ENCODE results near the gene STARD13.

The STARD13 gene

GRCh38 chr13:33138441-33138840 lies 147.1 kb downstream of the STARD13 start:
- Mint-ChIP-seq H3K27me3 (peaks cover under 1% of the 10 kb centered on the region), H3K4me3 (no peak overlapping the region), H3K27ac (no peak overlapping the region), H3K4me1 (no peaks in the 10 kb centered on the region), H3K9me3 (peaks cover 6% of the 10 kb centered on the region), H3K36me3 (no peaks in the 10 kb centered on the region)
- ATAC-seq = no peak

- peaks cover 6% of the 10 kb centered on the region for H3K9me3 Mint-ChIP-seq
- no peak overlapping the region for H3K27ac Mint-ChIP-seq
- no peak for ATAC-seq
- no peaks in the 10 kb centered on the region for H3K4me1 Mint-ChIP-seq
- H3K4me3 Mint-ChIP-seq = no peak overlapping the region
- no peaks in the 10 kb centered on the region for H3K36me3 Mint-ChIP-seq
- H3K27me3 Mint-ChIP-seq = no peaks in the 10 kb centered on the region
These were observed 147.8 kb downstream of the STARD13 start for GRCh38 chr13:33137721-33138120.

DNA sequence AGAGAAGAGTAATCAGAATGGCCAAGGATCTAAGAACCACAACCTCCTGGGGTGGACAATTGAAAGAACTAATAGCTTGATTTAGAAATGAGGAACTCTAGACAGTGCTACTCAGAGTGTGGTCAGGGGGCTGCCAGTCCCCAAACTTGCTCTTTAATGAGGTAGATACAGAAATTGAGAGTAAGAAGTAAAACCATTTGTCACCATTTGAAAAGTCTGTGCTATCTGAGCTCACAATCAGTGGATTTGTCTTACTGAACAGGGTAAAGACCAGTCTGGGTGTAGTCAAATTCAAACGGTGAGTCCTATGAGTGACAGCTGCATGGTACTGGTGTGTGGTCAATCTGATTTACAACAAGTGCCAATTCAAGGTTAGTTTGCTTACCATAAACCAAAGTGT lies 150.5 kb downstream of the STARD13 start:
- no peak for ATAC-seq
- Mint-ChIP-seq H3K9me3 (peaks cover 6% of the 10 kb centered on the region), H3K27ac (no peak overlapping the region), H3K4me1 (no peaks in the 10 kb centered on the region), H3K4me3 (no peak overlapping the region), H3K36me3 (no peaks in the 10 kb centered on the region), H3K27me3 (no peaks in the 10 kb centered on the region)

- Mint-ChIP-seq H3K36me3 (no peaks in the 10 kb centered on the region), H3K4me3 (no peak overlapping the region), H3K27ac (no peak overlapping the region), H3K9me3 (peaks cover 6% of the 10 kb centered on the region), H3K4me1 (no peaks in the 10 kb centered on the region), H3K27me3 (no peaks in the 10 kb centered on the region)
- ATAC-seq = no peak
These were observed 151.3 kb downstream of the STARD13 start for GRCh38 chr13:33134213-33134612.

DNA sequence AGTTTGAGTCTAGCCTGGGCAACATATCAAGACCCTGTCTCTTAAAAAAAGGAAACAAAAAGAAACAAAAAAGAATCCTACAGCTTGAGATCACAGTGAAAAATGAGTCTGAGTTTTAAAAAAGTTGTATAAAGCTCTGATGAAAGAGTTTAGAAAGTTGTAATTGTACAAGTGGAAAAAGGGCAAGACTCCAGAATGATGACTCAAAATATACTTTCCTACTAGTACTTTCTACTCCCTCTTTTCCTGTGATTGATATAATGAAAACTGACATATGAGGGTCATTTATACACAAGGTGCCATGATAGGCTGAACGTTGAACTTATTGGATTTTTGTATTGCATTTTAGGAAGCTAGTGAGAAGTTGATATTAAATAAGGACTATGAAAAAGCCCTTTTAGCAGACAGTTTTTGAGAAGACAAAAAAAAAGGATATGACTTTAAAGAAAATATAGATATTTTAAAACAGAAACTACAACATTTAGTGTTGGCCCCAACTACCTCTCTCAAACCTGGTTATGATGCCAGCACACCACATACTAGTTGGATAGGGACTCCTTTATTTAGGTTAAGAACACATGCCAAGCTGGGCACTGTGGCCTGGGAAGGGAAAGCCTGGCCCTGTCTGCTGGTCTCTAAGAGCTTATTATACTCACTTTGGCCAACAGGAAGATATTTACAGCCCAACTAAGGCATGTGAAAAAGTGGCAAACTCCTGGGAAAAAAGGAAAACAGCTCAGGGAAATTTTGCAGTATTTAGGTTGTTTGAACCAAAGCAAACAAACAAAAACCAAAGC lies 152.7 kb downstream of the STARD13 start:
- peaks cover 7% of the 10 kb centered on the region for H3K9me3 Mint-ChIP-seq
- no peak overlapping the region for H3K27ac Mint-ChIP-seq
- H3K36me3 Mint-ChIP-seq = no peaks in the 10 kb centered on the region
- ATAC-seq = no peak
- H3K4me3 Mint-ChIP-seq = no peak overlapping the region
- H3K27me3 Mint-ChIP-seq = peaks cover 5% of the 10 kb centered on the region
- H3K4me1 Mint-ChIP-seq = no peaks in the 10 kb centered on the region

GRCh38 chr13:33129886-33130285 lies 155.7 kb downstream of the STARD13 start:
- peaks cover 11% of the 10 kb centered on the region for H3K27me3 Mint-ChIP-seq
- no peak overlapping the region for H3K27ac Mint-ChIP-seq
- no peaks in the 10 kb centered on the region for H3K4me1 Mint-ChIP-seq
- H3K4me3 Mint-ChIP-seq = no peak overlapping the region
- no peak for ATAC-seq
- H3K36me3 Mint-ChIP-seq = no peaks in the 10 kb centered on the region
- H3K9me3 Mint-ChIP-seq = peaks cover 4% of the 10 kb centered on the region

- Mint-ChIP-seq H3K36me3 (no peaks in the 10 kb centered on the region), H3K27me3 (peaks cover 11% of the 10 kb centered on the region), H3K27ac (no peak overlapping the region), H3K4me1 (no peaks in the 10 kb centered on the region), H3K4me3 (no peak overlapping the region), H3K9me3 (peaks cover 4% of the 10 kb centered on the region)
- ATAC-seq = no peak
These were observed 156.3 kb downstream of the STARD13 start for GRCh38 chr13:33129094-33129832.

DNA sequence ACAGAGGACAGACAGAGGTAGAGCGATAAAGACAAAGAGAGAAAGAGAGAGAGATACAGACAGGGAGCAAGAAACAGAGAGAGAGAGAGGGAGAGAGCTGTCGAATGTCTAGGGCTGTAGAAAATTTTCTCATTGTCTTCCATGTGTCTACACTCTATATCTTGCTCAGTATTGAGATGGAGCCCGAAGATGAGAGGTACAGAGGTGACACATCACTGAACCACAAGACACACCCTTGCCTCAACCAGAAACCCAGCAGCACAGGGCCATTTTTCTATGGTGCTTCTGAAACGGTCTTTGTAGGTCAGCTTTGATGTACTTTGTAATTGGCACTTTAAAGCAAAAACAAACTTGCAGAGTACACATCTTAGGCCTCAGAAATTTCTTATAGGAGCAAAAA lies 157.4 kb downstream of the STARD13 start:
- Mint-ChIP-seq H3K4me3 (no peak overlapping the region), H3K4me1 (no peaks in the 10 kb centered on the region), H3K27ac (no peak overlapping the region), H3K9me3 (peaks cover 4% of the 10 kb centered on the region), H3K27me3 (peaks cover 21% of the 10 kb centered on the region), H3K36me3 (no peaks in the 10 kb centered on the region)
- no peak for ATAC-seq

- Mint-ChIP-seq H3K27me3 (peaks cover 29% of the 10 kb centered on the region), H3K9me3 (peaks cover 4% of the 10 kb centered on the region), H3K4me1 (no peaks in the 10 kb centered on the region), H3K27ac (no peak overlapping the region), H3K36me3 (no peaks in the 10 kb centered on the region), H3K4me3 (no peak overlapping the region)
- ATAC-seq = no peak
These were observed 158.5 kb downstream of the STARD13 start for GRCh38 chr13:33127009-33127551.

- Mint-ChIP-seq H3K36me3 (no peaks in the 10 kb centered on the region), H3K27ac (no peak overlapping the region), H3K27me3 (peaks cover 31% of the 10 kb centered on the region), H3K9me3 (peaks cover 4% of the 10 kb centered on the region), H3K4me3 (no peak overlapping the region), H3K4me1 (no peaks in the 10 kb centered on the region)
- ATAC-seq = no peak
These were observed 159.6 kb downstream of the STARD13 start for GRCh38 chr13:33125821-33126570.

DNA sequence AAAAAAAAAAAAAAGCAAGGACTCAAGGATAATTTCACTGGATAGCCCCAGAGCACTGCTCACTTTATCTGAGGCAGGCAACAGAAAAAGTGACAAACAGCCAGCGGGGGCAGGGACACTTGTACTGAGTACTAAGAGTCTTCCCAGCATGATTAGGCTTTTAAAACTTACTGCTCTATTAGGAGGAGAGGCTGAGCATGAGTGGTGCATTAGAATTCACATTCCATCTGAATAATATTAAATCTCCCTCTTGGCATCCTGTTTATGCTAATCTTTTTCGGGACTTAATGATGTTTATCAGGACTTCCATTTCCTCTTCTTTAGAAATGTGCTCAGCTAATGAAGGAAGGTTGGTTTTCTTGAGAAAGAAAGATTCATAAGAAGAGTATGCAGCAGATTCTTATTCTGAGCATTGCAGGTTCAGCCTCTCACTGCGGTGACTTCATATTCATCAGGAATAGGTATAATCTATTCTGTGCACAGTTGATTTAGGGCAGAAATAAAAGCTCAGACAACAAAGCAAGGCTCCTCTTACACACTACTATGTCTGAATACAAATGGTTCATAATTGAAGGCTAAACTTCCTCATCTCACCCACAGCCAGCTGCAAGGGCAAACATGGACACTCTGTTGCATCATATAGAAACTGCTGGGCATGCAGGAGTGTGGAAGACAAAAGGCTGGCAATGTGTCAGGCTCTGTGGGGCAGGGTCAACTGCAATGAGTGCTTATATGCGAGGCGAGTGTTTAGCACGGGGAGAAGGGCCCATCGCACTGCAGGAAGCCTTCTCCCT lies 162.3 kb downstream of the STARD13 start:
- H3K27me3 Mint-ChIP-seq = peaks cover 30% of the 10 kb centered on the region
- H3K27ac Mint-ChIP-seq = no peak overlapping the region
- H3K9me3 Mint-ChIP-seq = peaks cover 4% of the 10 kb centered on the region
- no peak overlapping the region for H3K4me3 Mint-ChIP-seq
- H3K4me1 Mint-ChIP-seq = no peaks in the 10 kb centered on the region
- H3K36me3 Mint-ChIP-seq = no peaks in the 10 kb centered on the region
- ATAC-seq = no peak

DNA sequence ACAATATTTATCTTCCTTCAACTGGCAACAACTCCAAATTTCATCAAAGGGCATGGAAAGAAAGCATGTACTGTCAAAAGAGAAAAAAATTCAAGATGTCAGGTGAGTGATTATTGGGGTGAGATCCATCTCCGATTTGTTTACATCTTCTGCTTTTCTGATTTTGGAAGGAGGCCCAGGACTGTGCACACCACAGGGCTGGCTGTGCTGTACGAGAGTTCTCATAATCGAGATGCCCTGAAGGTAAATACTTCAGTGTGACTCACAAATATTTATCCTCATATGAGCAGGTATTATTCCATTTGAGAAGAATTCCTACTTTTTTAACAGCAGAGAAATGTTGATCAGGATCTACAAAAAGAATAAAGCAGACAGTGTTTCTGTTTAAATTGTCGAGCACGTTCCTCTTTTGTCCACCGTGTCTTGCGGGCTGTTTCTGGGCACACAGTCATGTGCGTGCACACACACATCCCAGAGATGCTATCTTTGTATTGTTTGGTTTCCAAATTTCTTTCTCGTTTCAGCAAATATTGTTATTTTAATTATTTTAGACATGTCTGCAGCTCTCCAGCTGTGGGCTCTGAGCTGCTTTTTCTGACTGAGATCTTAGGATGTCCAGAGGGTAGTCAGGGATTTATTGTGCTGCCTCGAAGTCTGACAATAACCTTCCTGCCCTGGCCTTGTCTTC lies 165.6 kb downstream of the STARD13 start:
- Mint-ChIP-seq H3K36me3 (no peaks in the 10 kb centered on the region), H3K27ac (no peak overlapping the region), H3K4me3 (no peak overlapping the region), H3K27me3 (peaks cover 36% of the 10 kb centered on the region), H3K4me1 (no peaks in the 10 kb centered on the region), H3K9me3 (no peaks in the 10 kb centered on the region)
- no peak for ATAC-seq

- ATAC-seq = no peak
- H3K9me3 Mint-ChIP-seq = no peaks in the 10 kb centered on the region
- H3K4me3 Mint-ChIP-seq = no peak overlapping the region
- no peak overlapping the region for H3K27ac Mint-ChIP-seq
- H3K4me1 Mint-ChIP-seq = no peaks in the 10 kb centered on the region
- H3K36me3 Mint-ChIP-seq = no peaks in the 10 kb centered on the region
- H3K27me3 Mint-ChIP-seq = peaks cover 44% of the 10 kb centered on the region
These were observed 166.4 kb downstream of the STARD13 start for GRCh38 chr13:33119022-33119781.
